ENCODE measurements around the gene TP53RK.

DNA sequence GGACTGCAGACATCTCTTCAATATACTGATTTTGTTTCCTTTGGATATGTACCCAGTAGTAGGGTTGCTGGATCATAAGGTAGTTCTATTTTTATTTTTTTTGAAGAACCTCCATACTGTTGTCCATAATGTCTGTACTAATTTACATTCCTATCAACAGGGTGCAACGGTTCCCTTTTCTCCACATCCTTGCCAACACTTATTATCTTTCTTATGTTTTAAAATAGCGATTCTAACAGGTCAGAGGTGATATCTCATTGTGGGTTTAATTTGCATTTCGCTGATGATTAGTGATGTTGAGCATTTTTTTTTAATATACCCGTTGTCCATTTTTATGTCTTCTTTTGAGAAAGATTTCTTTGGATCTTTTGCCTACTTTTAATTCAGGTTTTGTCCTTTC is 2.0 kb upstream of the TP53RK start:
- no peak for TF ChIP-seq CTCF (IDR thresholded peaks at IDR 0.05; ENCODE audit: poor library complexity, severe bottlenecking)
- no peak for TF ChIP-seq MXI1 (conservative IDR thresholded peaks at IDR 0.05; ENCODE audit: poor library complexity, severe bottlenecking)
- TF ChIP-seq EZH2 (IDR thresholded peaks at IDR 0.05; ENCODE audit: borderline replicate concordance, insufficient read depth, low read length, poor library complexity, severe bottlenecking): no peak
- no peak for TF ChIP-seq POLR2AphosphoS5 (IDR thresholded peaks at IDR 0.05)
